ENCODE measurements around the gene ACOT13. TPM values are rescaled to one million over a fixed set of nuclear protein-coding genes. Genes with fewer than 3 reads are reported as not detected.
"Not testable (repeated sequence)": the region's sequence is repeated elsewhere in the genome, so short reads cannot be mapped to it uniquely, and the experiment has no call there.

ACOT13 gene
- total RNA-seq, 4 donors from 2014 or later: 4.8 to 14.7 (median 10.9) TPM

GRCh38 chr6:24753545-24753944, 86.7 kb downstream of the ACOT13 start:
- 87% methylated on average over 2 of the region's 2 CpGs for WGBS
- Histone ChIP-seq H3K27me3 (no peaks in the 10 kb centered on the region), H3K9me3 (no peaks in the 10 kb centered on the region), H3K36me3 (no peaks in the 10 kb centered on the region), H3K4me1 (no peaks in the 10 kb centered on the region), H3K4me3 (no peak overlapping the region), H3K27ac (no peak overlapping the region)
- TF ChIP-seq POLR2A (IDR thresholded peaks at IDR 0.05): no peak
- TF ChIP-seq POLR2AphosphoS5 (IDR thresholded peaks at IDR 0.05): no peak
- TF ChIP-seq, protein P1, sequence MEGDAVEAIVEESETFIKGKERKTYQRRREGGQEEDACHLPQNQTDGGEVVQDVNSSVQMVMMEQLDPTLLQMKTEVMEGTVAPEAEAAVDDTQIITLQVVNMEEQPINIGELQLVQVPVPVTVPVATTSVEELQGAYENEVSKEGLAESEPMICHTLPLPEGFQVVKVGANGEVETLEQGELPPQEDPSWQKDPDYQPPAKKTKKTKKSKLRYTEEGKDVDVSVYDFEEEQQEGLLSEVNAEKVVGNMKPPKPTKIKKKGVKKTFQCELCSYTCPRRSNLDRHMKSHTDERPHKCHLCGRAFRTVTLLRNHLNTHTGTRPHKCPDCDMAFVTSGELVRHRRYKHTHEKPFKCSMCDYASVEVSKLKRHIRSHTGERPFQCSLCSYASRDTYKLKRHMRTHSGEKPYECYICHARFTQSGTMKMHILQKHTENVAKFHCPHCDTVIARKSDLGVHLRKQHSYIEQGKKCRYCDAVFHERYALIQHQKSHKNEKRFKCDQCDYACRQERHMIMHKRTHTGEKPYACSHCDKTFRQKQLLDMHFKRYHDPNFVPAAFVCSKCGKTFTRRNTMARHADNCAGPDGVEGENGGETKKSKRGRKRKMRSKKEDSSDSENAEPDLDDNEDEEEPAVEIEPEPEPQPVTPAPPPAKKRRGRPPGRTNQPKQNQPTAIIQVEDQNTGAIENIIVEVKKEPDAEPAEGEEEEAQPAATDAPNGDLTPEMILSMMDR (IDR thresholded peaks at IDR 0.05): no peak
- no peak for TF ChIP-seq EP300 (IDR thresholded peaks at IDR 0.05)
- no peak for DNase-seq (ENCODE audit: low spot score in 2 of 2)

DNA sequence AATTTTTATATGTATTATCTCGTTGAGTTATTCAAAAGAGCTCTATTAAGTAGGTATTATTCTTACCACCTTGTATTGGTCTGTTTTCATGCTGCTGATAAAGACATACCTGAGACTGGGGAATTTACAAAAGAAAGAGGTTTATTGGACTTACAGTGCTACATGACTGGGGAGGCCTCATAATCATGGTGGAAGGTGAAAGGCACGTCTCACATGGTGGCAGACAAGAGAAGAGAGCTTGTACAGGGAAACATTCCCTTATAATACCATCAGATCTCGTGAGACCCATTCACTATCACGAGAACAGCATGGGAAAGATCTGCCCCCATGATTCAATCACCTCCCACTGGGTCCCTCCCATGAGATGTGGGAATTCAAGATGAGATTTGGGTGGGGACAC, 87.5 kb downstream of the ACOT13 start:
- not testable (repeated sequence) for DNase-seq (ENCODE audit: low spot score in 2 of 2); H3K4me1 ChIP-seq; H3K27ac ChIP-seq; H3K36me3 ChIP-seq; H3K4me3 ChIP-seq; H3K27me3 ChIP-seq; H3K9me3 ChIP-seq
- WGBS: 79% methylated on average over 4 of the region's 4 CpGs

Other genes starting within 250 kb of the ACOT13 start
- 10 to 100 TPM; 28.9 to 55.3 (median 38.1) TPM for gene GPLD1, start 177.5 kb upstream of the ACOT13 start, total RNA-seq
- gene ALDH5A1, start 172.1 kb upstream of the ACOT13 start, total RNA-seq: 10 to 100 TPM; 11.2 to 16.0 (median 14.8) TPM
- 1 to 10 TPM in 2 of 4 donors, under 1 TPM in 2; 0.55 to 1.9 (median 0.92) TPM for gene KIAA0319, start 20.9 kb upstream of the ACOT13 start, total RNA-seq
- gene TDP2, start 178 bp upstream of the ACOT13 start, total RNA-seq: 10 to 100 TPM; 15.3 to 26.2 (median 23.8) TPM
- 10 to 100 TPM; 36.5 to 69.2 (median 55.5) TPM for gene C6orf62, start 52.1 kb downstream of the ACOT13 start, total RNA-seq
- 10 to 100 TPM; 49.6 to 89.6 (median 70.5) TPM for gene GMNN, start 107.9 kb downstream of the ACOT13 start, total RNA-seq
- not detected for gene ARMH2, start 131.8 kb downstream of the ACOT13 start, total RNA-seq